Endothelial cell of umbilical vein (primary cell): ENCODE data around the gene ASCL5.

Experiments
- EZH2 ChIP-seq: IDR thresholded peaks from 2 replicates; pipeline ENCODE4 v1.6.1; 2012; ENCODE audit warnings: borderline replicate concordance, low read depth, mild to moderate bottlenecking, moderate library complexity, low read length, inconsistent platforms; ENCODE audit not compliant: severe bottlenecking
- MYC ChIP-seq: IDR thresholded peaks from one replicate; pipeline ENCODE4 v1.6.1; 2011; ENCODE audit warnings: mild to moderate bottlenecking, low read depth, low read length
- POLR2A ChIP-seq: IDR thresholded peaks from 2 replicates; pipeline ENCODE4 v1.6.1; 2012; ENCODE audit warnings: low read depth, mild to moderate bottlenecking, control low read depth, low read length
- POLR2AphosphoS5 ChIP-seq: IDR thresholded peaks from 2 replicates; pipeline ENCODE4 v1.6.1; 2012; ENCODE audit warnings: low read depth, mild to moderate bottlenecking, control low read depth, low read length, moderate library complexity; ENCODE audit not compliant: insufficient read depth
- TF ChIP-seq, protein P1 (sequence below), 2 donors: IDR thresholded peaks; 1 replicate in 1 of 2; 2 replicates in 1 of 2; pipeline ENCODE4 v1.5.1; 2011; ENCODE audit warnings: low read length in 2 of 2, mild to moderate bottlenecking in 2 of 2, moderate library complexity in 2 of 2, control low read depth in 1 of 2, inconsistent platforms in 1 of 2, low read depth in 1 of 2; ENCODE audit not compliant: insufficient read depth in 1 of 2; ENCODE audit errors: extremely low read depth in 1 of 2

DNA sequence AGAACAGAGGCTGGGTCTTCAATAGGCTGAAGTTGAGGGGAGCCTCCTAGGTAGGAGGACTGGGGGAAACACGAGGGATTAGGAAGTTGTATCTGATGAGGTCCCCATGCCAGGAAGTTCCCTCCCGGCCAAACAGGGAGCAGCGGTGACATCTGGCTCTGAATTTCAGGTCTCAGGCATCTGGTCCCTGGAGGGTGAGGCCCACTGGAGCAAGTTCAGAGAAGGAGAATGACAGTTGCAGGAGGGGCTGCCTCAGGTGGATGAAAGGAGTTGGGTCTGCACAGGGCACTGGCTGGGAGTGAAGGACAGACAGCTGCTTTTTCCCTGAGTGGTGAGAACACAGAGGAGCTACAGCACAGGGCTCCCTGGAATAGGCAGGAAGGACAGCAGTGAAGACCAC lies 18.1 kb upstream of the ASCL5 start:
- TF ChIP-seq POLR2AphosphoS5 = no peak
- TF ChIP-seq, protein P1, sequence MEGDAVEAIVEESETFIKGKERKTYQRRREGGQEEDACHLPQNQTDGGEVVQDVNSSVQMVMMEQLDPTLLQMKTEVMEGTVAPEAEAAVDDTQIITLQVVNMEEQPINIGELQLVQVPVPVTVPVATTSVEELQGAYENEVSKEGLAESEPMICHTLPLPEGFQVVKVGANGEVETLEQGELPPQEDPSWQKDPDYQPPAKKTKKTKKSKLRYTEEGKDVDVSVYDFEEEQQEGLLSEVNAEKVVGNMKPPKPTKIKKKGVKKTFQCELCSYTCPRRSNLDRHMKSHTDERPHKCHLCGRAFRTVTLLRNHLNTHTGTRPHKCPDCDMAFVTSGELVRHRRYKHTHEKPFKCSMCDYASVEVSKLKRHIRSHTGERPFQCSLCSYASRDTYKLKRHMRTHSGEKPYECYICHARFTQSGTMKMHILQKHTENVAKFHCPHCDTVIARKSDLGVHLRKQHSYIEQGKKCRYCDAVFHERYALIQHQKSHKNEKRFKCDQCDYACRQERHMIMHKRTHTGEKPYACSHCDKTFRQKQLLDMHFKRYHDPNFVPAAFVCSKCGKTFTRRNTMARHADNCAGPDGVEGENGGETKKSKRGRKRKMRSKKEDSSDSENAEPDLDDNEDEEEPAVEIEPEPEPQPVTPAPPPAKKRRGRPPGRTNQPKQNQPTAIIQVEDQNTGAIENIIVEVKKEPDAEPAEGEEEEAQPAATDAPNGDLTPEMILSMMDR (IDR thresholded peaks at IDR 0.05; ENCODE audit: extremely low read depth in 1 of 2, insufficient read depth in 1 of 2, low read depth in 1 of 2, low read length in 2 of 2) = no peak
- TF ChIP-seq POLR2A = no peak
- TF ChIP-seq EZH2 = no peak
- TF ChIP-seq MYC = no peak
